GM19025 (cell line): ENCODE measurements around the gene CDH23.

Experiments used
- ATAC-seq: cut with Tn5 transposase; IDR thresholded peaks from one replicate; pipeline ENCODE4 v1.9.1; 2021; ENCODE audit warnings: mild to moderate bottlenecking, low read depth, moderate library complexity; ENCODE audit not compliant: unreplicated experiment

The CDH23 gene

DNA sequence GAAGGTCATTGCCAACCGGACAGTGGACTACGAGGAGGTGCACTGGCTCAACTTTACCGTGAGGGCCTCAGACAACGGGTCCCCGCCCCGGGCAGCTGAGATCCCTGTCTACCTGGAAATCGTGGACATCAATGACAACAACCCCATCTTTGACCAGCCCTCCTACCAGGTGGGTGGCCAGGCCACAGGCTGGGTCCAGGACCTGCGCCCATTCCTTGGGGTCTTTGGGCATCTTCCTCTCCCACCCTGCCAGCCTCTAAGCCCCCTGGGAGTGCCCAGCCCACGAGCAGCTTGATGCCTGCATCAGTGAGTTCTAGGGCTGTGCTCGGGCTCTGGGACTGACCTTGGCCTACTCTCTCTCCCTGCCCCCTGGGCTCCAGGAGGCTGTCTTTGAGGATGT, 402.4 kb downstream of the CDH23 start:
- ATAC-seq = no peak

DNA sequence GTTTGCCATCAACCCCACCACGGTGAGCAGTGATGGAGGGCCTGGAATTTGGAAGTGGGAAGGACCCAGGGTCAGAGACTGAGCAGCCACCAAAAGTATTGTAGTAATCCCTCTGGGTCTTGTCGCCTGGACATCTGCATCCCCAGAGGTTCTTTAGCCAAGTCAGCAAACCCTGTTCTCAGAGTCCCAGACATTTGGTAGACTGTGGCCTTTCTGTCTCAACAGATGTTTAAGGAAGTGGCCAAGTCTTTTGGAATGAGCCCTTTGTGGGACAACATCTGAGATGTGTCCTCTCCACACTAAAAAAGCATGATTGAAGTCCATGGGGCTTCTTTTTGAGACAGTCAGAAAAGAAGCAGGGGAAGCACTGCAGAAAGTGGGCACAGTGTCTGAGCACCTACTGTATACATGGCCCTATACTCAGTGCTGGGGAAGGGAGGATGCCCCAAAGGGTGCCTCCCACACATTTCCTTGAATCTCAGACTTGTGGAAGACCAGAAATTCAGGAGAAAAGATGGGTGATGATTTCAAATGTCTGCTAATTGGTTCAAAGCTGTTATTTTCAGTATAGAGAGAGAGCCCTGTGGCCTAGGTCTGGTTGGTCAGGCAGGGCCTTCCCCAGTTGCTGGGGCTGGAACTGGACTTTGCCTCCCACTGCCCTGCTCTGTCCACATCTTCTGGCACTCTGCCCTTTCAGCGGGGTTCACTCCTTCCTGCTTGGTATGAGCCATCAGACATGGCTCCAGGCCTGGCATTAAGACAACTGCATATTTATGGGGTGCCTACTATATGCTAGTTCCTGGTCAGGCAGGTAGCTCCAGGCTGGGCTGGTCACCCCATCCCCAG, 403.1 kb downstream of the CDH23 start:
- ATAC-seq = no peak

DNA sequence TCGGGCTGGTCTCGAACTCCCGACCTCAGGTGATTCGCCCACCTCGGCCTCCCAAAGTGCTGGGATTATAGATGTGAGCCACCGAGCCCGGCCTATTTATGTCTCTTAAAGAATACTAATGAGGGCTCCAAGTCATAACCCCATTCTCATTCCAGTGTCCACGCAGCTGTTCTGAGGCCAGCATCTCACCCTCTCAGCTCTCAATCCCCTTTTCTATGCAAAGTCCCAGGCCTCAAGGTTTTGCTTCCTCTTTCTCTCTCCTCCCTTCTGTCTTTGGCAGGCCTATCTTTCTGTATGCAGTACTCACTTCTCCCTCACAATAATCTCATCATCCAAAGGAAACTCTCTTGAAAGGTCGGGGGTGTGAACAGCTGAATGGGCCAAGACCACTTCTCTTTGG, 404.6 kb downstream of the CDH23 start:
- ATAC-seq = no peak

DNA sequence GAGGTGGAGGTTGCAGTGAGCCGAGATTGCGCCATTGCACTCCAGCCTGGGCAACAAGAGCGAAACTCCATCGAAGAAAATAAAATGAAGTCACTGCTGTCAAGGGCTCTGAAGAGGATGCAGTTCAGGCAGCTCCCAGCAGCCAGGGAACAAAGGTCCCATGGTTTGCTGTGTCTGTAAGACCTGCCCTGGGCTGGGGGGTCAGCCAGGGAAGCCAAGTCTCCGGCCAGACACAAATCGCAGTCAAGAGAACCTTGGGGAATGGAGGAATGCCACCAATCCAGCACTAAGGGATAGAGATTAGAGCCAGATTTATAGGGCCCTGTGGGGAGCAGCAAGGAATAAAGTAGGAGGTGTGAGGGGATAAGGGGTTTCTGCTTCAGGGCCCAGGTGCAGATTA, 405.5 kb downstream of the CDH23 start:
- no peak for ATAC-seq

DNA sequence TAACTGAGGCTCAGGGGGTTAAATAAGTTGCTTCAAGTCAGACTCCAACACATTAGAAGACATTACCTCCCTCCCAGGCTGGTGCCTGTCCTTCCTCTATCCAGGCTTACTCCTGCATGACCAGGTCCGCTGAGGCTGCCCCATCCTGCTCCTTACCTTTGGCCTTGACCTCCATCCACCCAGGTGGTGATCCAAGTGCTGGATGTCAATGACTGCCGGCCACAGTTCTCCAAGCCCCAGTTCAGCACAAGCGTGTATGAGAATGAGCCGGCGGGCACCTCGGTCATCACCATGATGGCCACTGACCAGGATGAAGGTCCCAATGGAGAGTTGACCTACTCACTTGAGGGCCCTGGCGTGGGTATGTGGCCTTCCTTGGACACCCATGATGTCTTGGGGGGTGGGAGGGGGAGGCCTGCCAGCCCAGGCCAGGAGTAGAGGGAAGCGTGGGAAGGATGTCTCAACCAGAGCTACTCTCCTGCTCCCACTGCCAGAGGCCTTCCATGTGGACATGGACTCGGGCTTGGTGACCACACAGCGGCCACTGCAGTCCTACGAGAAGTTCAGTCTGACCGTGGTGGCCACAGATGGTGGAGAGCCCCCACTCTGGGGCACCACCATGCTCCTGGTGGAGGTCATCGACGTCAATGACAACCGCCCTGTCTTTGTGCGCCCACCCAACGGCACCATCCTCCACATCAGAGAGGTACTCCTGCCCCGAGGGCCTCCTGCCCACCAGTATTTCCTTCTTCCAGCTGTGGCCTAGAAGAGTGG, 406.2 kb downstream of the CDH23 start:
- ATAC-seq = no peak

DNA sequence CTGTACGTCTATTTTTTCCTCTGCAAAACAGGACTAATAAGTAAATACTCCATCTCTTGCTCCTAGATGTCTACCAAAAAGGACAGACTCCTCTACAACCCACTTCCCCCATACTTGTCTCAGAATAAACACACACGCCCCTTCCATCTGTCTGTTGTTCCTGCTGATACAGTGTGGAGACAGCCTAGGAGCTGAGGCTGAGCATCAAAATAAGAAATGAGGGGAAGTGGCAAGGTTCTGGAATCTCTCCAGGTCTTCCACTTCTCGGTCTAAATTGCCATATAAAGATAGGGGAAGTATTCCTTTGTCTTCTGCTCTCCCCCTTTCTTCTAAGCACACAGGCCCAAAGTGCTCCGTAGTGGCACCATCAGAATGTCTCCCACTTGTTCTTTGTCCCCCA, 407.4 kb downstream of the CDH23 start:
- ATAC-seq = no peak

DNA sequence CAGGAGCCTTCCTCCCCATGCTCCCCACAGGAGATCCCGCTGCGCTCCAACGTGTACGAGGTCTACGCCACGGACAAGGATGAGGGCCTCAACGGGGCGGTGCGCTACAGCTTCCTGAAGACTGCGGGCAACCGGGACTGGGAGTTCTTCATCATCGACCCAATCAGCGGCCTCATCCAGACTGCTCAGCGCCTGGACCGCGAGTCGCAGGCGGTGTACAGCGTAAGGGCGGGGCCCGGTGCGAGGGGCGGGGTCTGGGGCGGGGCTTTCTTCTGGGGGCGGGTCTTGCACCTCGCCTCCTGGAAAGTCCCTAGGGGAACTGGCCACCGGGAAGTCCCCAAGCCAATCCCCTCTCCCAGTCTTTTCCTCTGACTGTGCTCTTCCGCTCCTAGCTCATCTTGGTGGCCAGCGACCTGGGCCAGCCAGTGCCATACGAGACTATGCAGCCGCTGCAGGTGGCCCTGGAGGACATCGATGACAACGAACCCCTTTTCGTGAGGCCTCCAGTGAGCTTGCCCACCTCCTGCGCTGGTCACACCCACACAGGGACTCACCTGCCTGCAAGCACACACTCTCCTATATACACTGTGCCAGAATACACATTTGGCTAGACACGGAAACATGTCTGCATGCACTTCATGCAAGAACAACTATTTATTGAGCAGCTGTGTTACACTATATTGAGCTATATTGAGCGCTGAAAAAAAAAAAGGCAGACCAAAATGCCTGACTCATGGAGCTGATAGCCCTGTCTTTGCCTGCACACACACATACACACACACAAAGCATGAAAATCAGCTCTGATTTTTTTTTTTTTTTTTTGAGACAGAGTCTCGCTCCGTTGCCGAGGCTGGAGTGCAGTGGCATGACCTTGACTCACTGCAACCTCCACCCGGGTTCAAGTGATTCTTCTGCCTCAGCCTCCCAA, 409.3 kb downstream of the CDH23 start:
- no peak for ATAC-seq

DNA sequence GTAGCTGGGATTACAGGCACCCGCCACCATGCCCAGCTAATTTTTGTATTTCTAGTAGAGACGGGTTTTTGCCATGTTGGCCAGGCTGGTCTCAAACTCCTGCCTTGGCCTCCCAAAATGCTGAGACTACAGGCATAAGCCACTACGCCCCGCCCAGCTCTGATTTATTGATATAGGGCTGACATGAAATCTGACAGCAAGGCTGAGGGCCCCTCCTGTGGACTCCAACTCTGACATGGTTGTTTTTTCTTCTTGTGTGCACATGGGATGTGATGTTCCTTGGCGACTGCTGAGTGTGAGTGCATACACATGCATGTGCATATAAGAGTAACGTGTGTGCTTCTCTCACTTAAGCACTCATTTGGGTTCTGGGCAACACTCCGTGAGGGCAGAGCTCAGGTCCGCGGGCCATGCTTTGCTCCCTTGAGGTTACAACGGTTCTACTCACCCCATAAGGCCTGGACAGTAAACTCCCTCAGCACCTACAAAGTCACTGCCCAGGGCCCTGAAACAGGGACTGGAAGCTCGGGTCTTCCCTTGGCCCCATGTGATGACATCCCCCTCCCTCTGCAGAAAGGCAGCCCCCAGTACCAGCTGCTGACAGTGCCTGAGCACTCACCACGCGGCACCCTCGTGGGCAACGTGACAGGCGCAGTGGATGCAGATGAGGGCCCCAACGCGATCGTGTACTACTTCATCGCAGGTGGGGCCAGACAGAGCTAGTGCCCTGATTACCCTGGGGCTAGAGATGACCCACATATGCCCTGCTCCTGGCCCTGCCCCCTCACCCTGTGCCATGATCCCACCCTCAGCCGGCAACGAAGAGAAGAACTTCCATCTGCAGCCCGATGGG, 410.2 kb downstream of the CDH23 start:
- ATAC-seq = no peak

DNA sequence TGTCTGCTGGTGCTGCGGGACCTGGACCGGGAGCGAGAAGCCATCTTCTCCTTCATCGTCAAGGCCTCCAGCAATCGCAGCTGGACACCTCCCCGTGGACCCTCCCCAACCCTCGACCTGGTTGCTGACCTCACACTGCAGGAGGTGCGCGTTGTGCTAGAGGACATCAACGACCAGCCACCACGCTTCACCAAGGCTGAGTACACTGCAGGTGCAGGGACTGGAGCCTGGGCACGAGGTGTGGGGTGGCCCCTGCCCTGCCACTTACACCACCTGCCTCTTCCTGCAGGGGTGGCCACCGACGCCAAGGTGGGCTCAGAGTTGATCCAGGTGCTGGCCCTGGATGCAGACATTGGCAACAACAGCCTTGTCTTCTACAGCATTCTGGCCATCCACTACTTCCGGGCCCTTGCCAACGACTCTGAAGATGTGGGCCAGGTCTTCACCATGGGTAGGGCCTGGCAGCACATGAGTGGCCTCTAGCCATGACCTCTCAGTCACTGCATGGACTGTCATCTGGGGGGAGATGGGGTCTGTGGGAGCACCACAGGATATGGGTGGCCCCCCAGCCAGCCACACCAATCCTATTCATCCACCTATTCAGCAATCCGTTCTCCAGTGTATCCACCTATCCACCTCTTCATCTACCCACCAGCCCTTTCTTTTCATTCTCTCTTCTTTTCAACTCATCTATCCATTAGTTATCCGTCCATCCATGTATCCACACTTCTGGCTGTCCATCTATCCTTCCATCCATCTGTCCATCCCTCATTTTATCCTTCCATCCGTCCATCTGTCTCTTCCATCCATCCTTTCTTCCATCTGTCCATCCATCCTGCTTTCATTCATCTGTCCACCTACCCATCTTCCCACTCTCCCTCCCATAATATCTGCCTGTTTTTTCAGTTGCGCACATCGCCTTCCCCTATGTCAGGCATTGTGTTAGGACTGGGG, 411.1 kb downstream of the CDH23 start:
- no peak for ATAC-seq

DNA sequence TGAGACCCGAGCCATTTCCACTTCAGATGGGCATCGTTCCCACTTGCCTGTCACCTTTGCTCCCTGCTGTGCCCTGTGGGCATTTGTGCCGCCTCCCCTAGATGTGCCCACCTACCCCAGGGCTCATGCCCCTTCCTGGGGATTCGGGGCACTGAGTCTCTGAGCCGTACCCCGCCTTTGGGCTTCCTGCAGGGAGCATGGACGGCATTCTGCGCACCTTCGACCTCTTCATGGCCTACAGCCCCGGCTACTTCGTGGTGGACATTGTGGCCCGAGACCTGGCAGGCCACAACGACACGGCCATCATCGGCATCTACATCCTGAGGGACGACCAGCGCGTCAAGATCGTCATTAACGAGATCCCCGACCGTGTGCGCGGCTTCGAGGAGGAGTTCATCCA, 412.9 kb downstream of the CDH23 start:
- ATAC-seq = no peak

DNA sequence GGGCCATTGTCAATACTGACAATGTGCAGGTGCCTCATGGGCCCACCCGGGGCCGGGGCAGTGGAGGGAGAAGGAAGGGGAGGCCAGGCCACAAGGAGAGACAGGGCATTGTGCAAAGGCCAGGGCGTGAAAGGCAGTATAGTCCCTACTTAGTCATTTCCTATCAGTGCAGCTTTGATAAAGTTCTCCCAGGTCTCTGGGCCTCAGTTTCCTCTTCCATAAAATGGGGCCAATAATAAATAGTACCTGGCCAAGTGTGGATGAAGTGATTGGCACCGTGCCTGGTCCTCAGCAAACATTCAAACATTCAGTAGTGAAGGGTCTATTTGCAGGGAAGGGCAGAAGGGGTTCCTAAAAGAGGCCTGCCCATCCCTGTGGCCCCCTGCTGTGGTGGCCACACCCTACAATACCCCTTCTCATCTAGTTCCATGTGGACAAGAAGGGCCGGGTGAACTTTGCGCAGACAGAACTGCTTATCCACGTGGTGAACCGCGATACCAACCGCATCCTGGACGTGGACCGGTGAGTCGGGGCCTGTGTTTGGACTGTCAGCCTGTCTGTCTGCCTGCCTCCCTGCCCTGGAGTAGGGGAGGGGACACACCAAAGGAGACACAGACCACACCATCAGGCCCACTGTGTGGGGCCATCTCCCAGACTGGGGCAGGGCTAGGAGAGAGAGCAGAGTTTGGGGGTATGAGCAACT, 413.5 kb downstream of the CDH23 start:
- ATAC-seq = no peak

DNA sequence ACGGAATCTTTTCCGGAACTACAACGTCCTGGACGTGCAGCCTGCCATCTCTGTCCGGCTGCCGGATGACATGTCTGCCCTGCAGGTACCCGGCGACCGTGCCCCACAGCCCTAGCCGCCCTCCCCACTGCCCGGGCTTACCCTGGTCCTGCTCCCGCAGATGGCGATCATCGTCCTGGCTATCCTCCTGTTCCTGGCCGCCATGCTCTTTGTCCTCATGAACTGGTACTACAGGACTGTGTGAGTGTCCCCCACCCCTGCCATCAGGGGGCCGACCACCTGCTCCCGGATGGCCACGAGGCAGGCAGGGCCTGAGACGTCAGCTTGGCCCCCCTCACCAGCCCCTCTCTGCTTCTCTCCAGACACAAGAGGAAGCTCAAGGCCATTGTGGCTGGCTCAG, 414.6 kb downstream of the CDH23 start:
- ATAC-seq = no peak

DNA sequence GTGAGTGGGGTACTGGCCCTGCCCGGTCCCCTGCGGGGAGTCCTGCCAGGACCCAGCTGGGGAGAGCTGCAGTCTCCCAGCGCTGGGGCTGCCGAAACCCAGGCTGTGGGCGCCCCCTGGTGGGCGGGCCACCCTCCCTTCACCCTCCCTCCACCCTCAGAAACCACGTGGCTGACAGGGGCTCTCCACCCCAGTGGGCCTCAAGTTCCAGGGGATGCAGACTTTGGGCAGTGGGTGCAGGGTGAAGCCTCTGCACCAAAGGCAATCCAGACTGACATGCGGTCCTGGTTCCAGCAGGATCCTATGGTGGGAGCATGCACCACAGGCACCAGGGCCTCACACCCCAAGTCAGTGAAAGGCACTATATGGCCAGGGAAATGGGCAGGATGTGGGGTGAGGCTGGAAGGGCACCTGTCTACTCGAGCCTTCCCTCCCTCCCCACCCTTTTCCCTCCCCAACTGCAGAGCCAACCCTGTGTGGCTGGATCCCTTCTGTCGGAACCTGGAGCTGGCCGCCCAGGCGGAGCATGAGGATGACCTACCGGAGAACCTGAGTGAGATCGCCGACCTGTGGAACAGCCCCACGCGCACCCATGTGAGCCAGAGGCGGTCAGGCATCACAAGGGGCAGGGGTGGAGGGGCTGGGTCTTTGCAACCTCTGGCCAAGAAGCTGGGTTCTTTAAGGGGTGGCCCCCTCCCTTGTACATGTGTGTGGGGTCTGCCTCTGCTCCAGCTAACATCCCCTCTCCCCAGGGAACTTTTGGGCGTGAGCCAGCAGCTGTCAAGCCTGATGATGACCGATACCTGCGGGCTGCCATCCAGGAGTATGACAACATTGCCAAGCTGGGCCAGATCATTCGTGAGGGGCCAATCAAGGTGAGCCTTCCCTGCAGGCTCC, 415.5 kb downstream of the CDH23 start:
- peak; percentile 73 for ATAC-seq

DNA sequence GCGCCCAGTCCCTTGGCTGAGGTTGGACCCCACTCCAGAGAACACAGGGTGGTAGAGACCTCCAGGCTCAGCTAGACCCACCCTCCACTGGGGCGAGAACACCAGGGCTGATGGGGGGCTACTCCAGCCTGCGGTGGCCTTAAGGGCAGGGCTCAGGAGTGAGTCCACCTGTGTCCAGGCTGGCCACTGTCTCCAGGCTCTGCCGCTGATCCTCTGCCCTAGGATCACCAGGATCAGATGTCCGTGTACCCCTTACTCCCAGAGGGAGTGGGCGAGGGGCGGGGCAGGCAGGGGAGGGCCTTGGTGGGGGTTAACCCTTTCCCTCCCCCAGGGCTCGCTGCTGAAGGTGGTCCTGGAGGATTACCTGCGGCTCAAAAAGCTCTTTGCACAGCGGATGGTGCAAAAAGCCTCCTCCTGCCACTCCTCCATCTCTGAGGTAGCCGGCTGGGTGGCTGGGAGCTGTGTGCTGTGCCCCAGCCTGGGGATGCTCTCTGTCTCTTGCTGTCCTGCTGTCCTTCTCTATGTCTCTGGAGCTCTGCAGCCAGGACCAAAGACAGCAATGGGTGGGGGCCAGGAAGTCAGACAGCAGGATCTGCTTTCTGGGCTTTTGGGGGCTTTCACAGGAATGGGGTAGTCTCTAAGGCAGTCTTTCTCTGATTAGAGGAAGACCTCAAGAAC, 416.3 kb downstream of the CDH23 start:
- no peak for ATAC-seq

DNA sequence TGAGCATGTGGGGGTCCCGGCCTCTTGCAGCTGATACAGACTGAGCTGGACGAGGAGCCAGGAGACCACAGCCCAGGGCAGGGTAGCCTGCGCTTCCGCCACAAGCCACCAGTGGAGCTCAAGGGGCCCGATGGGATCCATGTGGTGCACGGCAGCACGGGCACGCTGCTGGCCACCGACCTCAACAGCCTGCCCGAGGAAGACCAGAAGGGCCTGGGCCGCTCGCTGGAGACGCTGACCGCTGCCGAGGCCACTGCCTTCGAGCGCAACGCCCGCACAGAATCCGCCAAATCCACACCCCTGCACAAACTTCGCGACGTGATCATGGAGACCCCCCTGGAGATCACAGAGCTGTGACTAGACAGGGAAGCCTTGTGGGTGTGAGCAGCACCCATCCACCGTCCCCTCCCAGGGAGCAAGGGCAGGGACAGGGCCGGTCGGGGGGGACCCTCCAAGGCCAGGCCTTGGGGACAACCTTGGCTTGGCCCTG, 418.2 kb downstream of the CDH23 start:
- no peak for ATAC-seq

DNA sequence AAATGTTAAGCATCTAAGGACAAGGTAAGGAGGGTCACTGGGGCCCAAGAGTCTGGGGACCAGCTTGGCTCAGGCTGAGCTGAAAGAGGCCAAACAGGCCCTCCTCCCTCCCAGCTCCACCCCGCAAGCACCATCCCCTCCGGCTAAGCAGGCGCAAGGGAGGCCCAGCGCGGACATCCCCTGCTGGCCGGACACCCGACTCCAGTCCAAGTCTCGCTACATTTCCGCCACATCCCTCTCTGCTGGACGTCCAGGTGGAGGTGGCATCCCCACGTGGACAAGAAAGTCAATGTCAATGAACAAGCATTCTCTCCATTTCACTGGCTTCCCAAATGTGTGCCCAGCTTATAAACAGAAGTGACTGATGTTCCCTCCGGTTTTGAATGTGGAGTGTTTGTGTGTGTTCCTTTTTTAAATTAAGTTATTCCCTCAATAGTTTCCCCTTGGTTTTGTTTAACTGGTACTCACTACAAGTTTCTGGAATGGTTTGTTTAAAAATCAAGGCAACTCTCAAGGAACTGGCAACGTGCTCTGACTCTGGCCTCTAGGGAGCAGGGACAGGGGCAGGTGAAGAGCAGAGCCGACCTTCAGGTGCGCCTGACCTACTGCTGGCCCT, 418.9 kb downstream of the CDH23 start:
- no peak for ATAC-seq
